Thymus (tissue), 11 donors: ENCODE measurements around the gene VPS13D. TPM values are rescaled to one million over a fixed set of nuclear protein-coding genes. Genes with fewer than 3 reads are reported as not detected.

ENCODE experiments used
- DNase-seq, 9 donors: peaks; one replicate each; pipeline ENCODE4 v3.0.0-alpha.2; 2013; ENCODE audit warnings: low spot score in 9 of 9, low read depth in 6 of 9, missing footprints in 1 of 9
- H3K27ac ChIP-seq, 2 donors: one replicate each; pipeline ENCODE4 v1.5.1; 2013; ENCODE audit warnings: control low read depth in 1 of 2, low read depth in 1 of 2, low read length in 1 of 2, mild to moderate bottlenecking in 1 of 2, moderate library complexity in 1 of 2
- H3K27me3 ChIP-seq, 2 donors: one replicate each; pipeline ENCODE4 v1.5.1; 2013; ENCODE audit warnings: low read length in 1 of 2; ENCODE audit not compliant: control insufficient read depth in 2 of 2, insufficient read depth in 1 of 2
- H3K36me3 ChIP-seq, 2 donors: one replicate each; pipeline ENCODE4 v1.5.1; 2013; ENCODE audit warnings: low read length in 1 of 2, mild to moderate bottlenecking in 1 of 2, moderate library complexity in 1 of 2; ENCODE audit not compliant: control insufficient read depth in 2 of 2, insufficient read depth in 2 of 2
- H3K4me1 ChIP-seq, 2 donors: one replicate each; pipeline ENCODE4 v1.5.1; 2013; ENCODE audit warnings: low read length in 2 of 2; ENCODE audit not compliant: control insufficient read depth in 2 of 2, insufficient read depth in 2 of 2
- H3K4me3 ChIP-seq, 2 donors: one replicate each; pipeline ENCODE4 v1.5.1; 2013; ENCODE audit warnings: low read length in 2 of 2, control low read depth in 1 of 2, mild to moderate bottlenecking in 1 of 2
- H3K9me3 ChIP-seq, 2 donors: one replicate each; pipeline ENCODE4 v1.5.1; 2013; ENCODE audit warnings: low read length in 1 of 2, mild to moderate bottlenecking in 1 of 2; ENCODE audit not compliant: control insufficient read depth in 2 of 2, insufficient read depth in 1 of 2
- WGBS: extraction: QIAGEN DNeasy Blood & Tissue Kit; methylation state at CpG from one replicate; pipeline ENCODE4 v1.1.7; 2013; 5-methylcytosine and 5-hydroxymethylcytosine counted together
- polyA plus RNA-seq: library from polyadenylated mRNA; stranded (reverse); fragments of 200-250 nt; gene quantifications from one replicate; pipeline ENCODE4 v1.2.3, GENCODE V29; 2013
- total RNA-seq: library from RNA; stranded (reverse); fragments of 120-200 nt; gene quantifications from one replicate; pipeline ENCODE4 v1.2.4, GENCODE V29; 2013
- donor health status: healthy.

VPS13D gene
- total and polyA plus RNA-seq, 2 donors: 10.2 to 21.7 TPM

DNA sequence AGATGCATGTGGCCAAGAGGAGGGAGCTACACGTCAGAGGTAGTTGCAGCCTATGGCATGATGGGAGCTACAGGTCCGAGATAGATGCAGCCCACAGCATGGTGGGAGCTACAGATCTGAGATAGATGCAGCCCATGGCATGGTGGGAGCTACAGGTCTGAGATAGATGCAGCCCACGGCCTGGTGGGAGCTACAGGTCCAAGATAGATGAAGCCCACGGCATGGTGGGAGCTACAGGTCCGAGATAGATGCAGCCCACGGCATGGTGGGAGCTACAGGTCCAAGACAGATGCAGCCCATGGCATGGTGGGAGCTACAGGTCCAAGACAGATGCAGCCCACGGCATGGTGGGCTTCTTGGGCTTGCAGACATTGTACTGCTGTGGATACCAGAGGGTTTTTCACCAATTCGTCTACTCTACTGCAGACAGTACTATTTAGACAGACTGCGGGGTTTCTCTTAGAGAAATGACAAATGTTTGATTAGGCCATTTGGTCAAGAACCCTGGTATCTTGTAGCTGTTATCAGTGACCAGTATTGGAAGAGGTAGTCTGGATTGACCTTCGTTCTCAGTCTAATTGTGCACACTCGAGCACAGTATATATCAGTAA lies 260.8 kb downstream of the VPS13D start:
- WGBS: 98% methylated on average over 11 of the region's 11 CpGs
- H3K4me3 ChIP-seq: no peak overlapping the region
- no peaks in the 10 kb centered on the region for H3K9me3 ChIP-seq
- peaks cover 0 to 4% of the 10 kb centered on the region in 2 donors for H3K36me3 ChIP-seq
- H3K27ac ChIP-seq: no peak overlapping the region
- no peaks in the 10 kb centered on the region for H3K27me3 ChIP-seq
- no peak for DNase-seq
- H3K4me1 ChIP-seq: peaks cover 3 to 5% of the 10 kb centered on the region in 2 donors

- no peak for DNase-seq
- Histone ChIP-seq H3K4me1 (peaks cover 5% of the 10 kb centered on the region in 2 donors), H3K9me3 (no peaks in the 10 kb centered on the region), H3K27me3 (no peaks in the 10 kb centered on the region), H3K36me3 (no peaks in the 10 kb centered on the region), H3K4me3 (no peak overlapping the region), H3K27ac (no peak overlapping the region)
- WGBS: 97% methylated on average over 5 of the region's 5 CpGs
Observed at GRCh38 chr1:12491656-12492055, 261.8 kb downstream of the VPS13D start.

GRCh38 chr1:12495725-12496124 lies 265.9 kb downstream of the VPS13D start:
- Histone ChIP-seq H3K27ac (peak overlapping the region in 1 of 2 donors; percentile 31), H3K4me1 (peaks cover 3 to 7% of the 10 kb centered on the region in 2 donors), H3K9me3 (no peaks in the 10 kb centered on the region), H3K36me3 (peaks cover 6 to 8% of the 10 kb centered on the region in 2 donors), H3K4me3 (no peak overlapping the region), H3K27me3 (no peaks in the 10 kb centered on the region)
- DNase-seq: no peak
- 95% methylated on average over 11 of the region's 11 CpGs for WGBS

- no peak for DNase-seq
- peak overlapping the region; percentile 28 to 58 for H3K27ac ChIP-seq
- no peak overlapping the region for H3K4me3 ChIP-seq
- no peaks in the 10 kb centered on the region for H3K9me3 ChIP-seq
- 84% methylated on average over 9 of the region's 9 CpGs for WGBS
- peaks cover 3 to 7% of the 10 kb centered on the region in 2 donors for H3K4me1 ChIP-seq
- peaks cover 6 to 8% of the 10 kb centered on the region in 2 donors for H3K36me3 ChIP-seq
- no peaks in the 10 kb centered on the region for H3K27me3 ChIP-seq
Observed at GRCh38 chr1:12496154-12496961, 266.5 kb downstream of the VPS13D start.

GRCh38 chr1:12499539-12500240 lies 269.9 kb downstream of the VPS13D start:
- H3K36me3 ChIP-seq: peaks cover 6 to 8% of the 10 kb centered on the region in 2 donors
- no peak for DNase-seq
- 96% methylated on average over 13 of the region's 13 CpGs for WGBS
- peaks cover 3 to 20% of the 10 kb centered on the region in 2 donors for H3K4me1 ChIP-seq
- H3K27me3 ChIP-seq: no peaks in the 10 kb centered on the region
- no peak overlapping the region for H3K27ac ChIP-seq
- no peaks in the 10 kb centered on the region for H3K9me3 ChIP-seq
- no peak overlapping the region for H3K4me3 ChIP-seq

GRCh38 chr1:12501661-12502060 lies 271.8 kb downstream of the VPS13D start:
- Histone ChIP-seq H3K4me1 (peaks cover 8 to 31% of the 10 kb centered on the region in 2 donors), H3K36me3 (peaks cover 6 to 8% of the 10 kb centered on the region in 2 donors), H3K27me3 (no peaks in the 10 kb centered on the region), H3K9me3 (no peaks in the 10 kb centered on the region), H3K4me3 (no peak overlapping the region), H3K27ac (no peak overlapping the region)
- WGBS: 97% methylated on average over 9 of the region's 9 CpGs
- DNase-seq: no peak

DNA sequence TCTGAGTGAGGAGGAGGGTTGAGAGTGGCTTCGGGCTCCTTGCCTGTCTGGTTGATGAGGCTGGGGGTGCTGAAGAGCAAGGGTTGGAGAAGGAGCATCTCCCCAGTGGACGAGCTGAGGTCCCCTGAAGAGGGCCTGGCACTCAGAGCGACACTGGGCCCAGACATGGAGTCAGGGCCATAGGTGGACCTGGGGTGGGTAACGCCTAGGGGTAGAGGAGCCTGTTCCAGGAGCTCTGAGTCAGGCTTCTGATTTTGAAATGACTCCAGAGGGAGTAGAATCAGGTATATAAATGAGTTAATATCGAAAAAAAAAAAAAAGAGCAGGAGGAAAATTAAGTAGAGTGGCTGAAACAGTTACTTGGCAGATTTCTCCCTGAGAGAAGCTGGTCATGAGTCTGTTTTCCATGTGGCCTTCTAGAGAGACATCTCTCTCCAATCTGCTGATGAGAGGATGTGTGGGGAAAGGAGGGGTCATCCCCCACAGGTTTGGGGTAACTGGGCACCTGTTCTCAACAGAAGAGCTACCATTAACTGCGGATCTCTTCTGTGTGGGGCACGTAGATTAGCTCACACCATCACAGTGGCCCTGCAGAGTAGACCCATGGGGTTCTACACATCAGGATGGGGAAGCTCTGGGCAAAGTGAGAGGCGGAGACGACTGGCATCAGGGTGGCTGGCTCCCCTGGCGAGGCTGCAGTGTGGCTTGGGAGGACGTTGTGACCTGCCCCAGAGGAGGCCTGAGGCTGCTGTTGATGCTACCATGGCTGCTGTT lies 272.7 kb downstream of the VPS13D start:
- 95% methylated on average over 11 of the region's 11 CpGs for WGBS

GRCh38 chr1:12503709-12504108 lies 273.9 kb downstream of the VPS13D start:
- Histone ChIP-seq H3K27me3 (no peaks in the 10 kb centered on the region), H3K4me1 (peaks cover 12 to 43% of the 10 kb centered on the region in 2 donors), H3K27ac (no peak overlapping the region), H3K4me3 (no peak overlapping the region), H3K36me3 (peaks cover 5 to 11% of the 10 kb centered on the region in 2 donors), H3K9me3 (no peaks in the 10 kb centered on the region)
- DNase-seq: no peak
- WGBS: 84% methylated on average over 8 of the region's 8 CpGs

More for the DNA sequence above, 272.7 kb downstream of the VPS13D start:
- Histone ChIP-seq H3K36me3 (peaks cover 5 to 8% of the 10 kb centered on the region in 2 donors), H3K4me1 (peaks cover 12 to 35% of the 10 kb centered on the region in 2 donors), H3K27ac (no peak overlapping the region), H3K4me3 (no peak overlapping the region), H3K9me3 (no peaks in the 10 kb centered on the region), H3K27me3 (no peaks in the 10 kb centered on the region)
- DNase-seq: no peak
